Choroid plexus epithelial cell (primary cell): ENCODE data around the gene TGM2.

Source experiments
- DNase-seq: peaks from one replicate; pipeline ENCODE4 v3.0.0-alpha.2; 2010; ENCODE audit warnings: low read depth
- H3K4me3 ChIP-seq: 2 replicates; pipeline ENCODE4 v1.5.1; 2011; ENCODE audit warnings: low read depth, mild to moderate bottlenecking, control low read depth, low read length, moderate library complexity
- TF ChIP-seq, protein P1 (sequence below): conservative IDR thresholded peaks from 2 replicates; pipeline ENCODE4 v1.5.1; 2011; ENCODE audit warnings: low read depth, mild to moderate bottlenecking, control low read depth, inconsistent platforms, low read length, moderate library complexity

Gene TGM2

DNA sequence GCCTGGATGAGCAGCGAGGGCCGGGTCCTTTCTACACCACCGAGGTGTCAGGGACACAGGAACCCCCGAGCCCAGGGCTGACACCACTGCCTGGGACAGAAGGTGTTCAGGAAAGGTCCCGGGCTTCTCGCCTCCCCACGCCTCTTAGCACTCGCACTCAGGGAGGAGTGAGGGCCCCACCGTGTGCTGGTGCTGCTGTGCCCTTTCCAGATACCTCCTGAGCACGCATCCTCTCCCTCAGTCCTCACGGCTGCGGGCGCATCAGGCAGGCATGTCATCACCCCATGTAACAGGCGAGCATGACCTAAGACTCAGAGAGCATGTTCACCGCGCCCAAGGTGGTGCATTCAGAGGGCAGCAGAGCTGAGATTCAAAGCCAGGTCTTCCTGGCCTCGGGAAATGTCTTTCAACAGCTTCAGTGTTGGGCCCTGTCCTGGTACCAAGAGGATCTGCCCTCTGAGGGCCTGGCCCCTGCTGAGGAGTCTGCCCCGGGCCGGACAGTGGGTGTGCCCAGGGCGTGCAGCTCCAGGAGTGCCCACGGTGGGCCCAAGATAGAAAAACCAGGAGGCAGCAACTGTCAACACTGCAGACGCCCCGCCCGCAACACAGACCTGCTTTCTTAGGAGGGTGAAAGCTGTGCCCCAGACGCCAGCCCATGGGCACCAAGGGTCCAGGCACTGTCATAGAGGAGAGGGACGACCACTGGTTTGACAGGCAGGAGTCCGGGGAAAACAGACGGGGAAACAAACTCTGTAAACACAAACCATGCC is 29.2 kb downstream of the TGM2 start:
- TF ChIP-seq, protein P1, sequence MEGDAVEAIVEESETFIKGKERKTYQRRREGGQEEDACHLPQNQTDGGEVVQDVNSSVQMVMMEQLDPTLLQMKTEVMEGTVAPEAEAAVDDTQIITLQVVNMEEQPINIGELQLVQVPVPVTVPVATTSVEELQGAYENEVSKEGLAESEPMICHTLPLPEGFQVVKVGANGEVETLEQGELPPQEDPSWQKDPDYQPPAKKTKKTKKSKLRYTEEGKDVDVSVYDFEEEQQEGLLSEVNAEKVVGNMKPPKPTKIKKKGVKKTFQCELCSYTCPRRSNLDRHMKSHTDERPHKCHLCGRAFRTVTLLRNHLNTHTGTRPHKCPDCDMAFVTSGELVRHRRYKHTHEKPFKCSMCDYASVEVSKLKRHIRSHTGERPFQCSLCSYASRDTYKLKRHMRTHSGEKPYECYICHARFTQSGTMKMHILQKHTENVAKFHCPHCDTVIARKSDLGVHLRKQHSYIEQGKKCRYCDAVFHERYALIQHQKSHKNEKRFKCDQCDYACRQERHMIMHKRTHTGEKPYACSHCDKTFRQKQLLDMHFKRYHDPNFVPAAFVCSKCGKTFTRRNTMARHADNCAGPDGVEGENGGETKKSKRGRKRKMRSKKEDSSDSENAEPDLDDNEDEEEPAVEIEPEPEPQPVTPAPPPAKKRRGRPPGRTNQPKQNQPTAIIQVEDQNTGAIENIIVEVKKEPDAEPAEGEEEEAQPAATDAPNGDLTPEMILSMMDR: no peak
- no peak for DNase-seq
- H3K4me3 ChIP-seq: no peak overlapping the region

DNA sequence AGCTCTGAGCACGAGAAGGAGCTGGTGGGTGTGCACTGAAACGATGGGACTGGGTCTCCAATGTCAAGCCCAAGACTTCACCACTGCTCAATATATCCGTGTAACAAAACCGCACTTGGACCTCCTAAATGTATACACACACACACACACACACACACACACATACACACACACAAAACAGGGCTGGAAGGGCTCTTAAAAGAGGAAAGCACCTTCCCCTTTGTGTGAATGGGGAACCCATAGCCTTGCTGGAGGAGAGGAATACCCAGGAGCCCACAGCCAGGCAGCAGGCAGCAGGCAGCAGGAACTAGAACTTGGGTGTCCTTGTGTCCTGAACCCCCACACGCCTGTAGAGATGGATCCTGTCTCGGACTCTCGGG is 29.8 kb downstream of the TGM2 start:
- no peak overlapping the region for H3K4me3 ChIP-seq
- TF ChIP-seq, protein P1: no peak
- peak; percentile 50 for DNase-seq

DNA sequence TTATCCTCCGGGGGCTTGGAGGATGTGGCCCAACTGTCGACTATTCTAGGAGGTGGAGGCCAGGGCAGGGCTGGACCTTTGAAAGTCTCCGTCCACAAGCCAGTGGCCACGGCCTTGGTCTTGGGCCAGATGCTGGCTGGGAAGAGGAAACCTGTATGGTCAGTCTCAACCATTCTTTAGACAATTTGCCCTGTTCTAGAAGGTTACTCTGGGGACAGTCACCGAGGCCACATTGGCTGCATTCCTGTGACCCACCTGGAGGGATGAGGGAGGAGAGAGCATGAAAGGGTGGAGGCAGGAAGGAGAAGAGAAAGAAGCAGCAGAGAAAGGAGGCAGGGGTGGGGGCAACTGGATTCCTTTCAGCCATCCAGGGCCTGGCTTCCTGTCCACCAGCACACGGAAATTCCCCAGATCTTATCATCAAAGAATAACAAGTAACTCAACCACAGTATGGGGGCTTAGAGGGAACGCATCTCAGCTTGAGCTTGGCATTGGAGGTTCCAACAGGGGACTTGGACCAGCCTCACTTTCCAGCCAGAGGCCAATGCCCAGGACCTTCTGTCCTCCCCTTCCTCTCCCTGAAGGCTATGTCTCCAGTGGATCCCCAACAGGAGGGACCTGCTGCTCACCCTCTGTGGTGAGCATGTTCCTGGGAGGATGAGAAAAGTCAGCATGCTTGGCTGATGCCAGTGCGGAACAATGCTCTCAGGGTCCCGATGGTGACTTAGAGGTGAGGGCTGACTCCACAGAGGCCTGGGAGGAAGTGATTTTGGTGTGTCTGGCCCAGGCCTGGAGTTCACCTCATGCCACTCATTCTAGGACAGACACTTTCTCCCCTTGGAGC is 30.4 kb downstream of the TGM2 start:
- TF ChIP-seq, protein P1: no peak
- H3K4me3 ChIP-seq: no peak overlapping the region
- DNase-seq: peak; percentile 93

DNA sequence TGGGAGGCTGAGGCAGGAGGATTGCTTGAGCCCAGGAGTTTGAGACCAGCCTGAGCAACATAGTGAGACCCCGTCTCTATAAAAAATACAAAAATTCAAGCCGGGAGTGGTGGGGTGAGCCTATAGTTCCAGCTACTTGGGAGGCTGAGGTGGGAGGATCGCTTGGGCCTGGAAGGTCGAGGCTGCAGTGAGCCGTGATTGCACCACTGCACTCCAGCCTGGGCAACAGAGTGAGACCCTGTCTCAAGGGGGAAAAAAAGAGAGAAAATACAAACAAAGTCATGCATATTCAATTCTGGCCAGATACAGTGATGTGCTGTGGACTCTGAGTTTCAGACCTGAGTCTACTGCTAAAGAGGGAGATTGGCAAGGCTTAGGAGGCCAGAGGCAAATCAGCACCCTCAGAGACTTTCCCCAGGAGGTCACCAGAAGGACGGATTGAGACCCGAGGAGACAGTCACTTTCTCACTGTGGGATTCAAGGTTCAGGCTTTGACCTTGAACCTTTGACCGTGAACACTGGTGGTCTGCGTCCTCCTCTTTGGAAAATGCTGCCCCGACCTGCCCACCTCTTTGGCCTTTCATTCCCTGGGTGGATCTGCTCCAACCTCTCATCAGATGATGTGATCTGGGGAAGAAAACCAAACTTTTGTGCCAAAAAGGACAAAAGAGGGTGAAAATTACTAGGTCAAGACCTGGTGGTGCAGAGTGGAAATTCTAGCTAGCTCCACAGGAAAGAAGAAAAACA is 31.2 kb downstream of the TGM2 start:
- peak; percentile 54 for DNase-seq
- H3K4me3 ChIP-seq: no peak overlapping the region
- TF ChIP-seq, protein P1: no peak

DNA sequence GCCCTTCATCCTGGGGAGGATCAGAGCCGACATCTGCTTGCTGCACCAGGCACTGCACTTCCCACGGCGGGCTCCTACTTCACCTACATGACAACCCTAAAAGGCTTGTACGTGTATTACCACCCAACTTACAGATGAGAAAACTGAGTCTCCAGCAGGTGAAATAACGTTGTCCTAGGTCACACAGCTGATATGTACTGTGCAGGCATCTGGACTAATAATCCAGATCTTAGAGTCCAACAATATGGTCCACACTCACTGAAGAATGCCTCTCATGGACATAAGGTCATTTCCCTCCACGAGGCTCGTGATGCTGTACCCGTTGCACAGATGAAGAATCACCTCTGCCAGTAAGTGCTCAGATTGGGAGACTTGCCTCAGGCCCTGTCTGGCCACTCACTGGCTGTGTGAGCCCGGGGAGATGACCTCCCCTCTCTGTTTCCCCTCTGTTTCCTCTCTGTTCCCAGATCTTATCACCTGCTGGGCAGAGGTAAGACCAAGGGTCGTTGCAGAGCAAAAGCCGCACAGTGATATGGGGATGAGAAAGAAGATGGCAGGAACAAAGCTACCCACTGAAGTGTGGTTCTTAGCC is 32.1 kb downstream of the TGM2 start:
- H3K4me3 ChIP-seq: no peak overlapping the region
- no peak for DNase-seq
- TF ChIP-seq, protein P1: no peak

DNA sequence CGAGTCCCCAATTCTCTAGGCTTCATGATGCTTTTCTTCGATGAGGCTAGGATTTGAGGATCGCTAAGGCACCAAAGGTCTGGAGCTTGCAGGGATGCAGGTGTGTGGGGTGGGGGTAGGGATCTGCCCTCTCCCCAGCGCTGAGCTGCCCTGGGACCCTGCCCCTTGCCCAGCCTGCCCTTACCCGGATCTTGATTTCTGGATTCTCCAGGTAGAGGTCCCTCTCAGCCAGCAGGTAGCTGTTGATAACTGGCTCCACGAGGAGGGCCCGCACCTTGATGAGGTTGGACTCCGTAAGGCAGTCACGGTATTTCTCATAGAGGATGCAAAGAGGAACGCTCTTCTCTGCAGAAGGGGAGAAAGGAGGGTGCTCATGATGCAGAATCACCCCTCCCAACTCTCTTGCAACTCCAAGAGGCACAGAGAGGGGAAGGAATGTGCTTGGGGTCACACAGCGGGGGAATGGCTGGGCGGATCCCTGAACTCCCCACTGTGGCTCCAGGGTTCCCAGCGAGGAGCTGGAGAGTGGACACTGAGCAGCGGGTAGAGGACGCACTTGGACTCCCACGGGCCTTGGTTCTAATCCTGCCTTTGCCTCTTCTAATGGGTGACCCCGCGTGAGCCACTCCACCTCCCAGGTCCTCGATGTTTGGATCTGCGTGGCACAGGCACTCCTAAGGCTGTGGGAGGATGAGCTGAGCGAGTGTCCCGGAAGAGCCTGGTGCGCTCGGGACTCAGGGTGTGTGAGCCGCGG is 32.7 kb downstream of the TGM2 start:
- TF ChIP-seq, protein P1: no peak
- no peak for DNase-seq
- H3K4me3 ChIP-seq: no peak overlapping the region
